GM21723 (cell line): Measurements from ENCODE around the gene STAMBPL1.
"Not testable (repeated sequence)": the region's sequence is repeated elsewhere in the genome, so short reads cannot be mapped to it uniquely, and the experiment has no call there.

Experiments
- ATAC-seq: cut with Tn5 transposase; IDR thresholded peaks from one replicate; pipeline ENCODE4 v1.9.1; 2021; ENCODE audit warnings: mild to moderate bottlenecking, moderate library complexity; ENCODE audit not compliant: unreplicated experiment

STAMBPL1 gene

GRCh38 chr10:88918191-88918905 is 38.3 kb downstream of the STAMBPL1 start:
- ATAC-seq: no peak

GRCh38 chr10:88919041-88919440 is 39.0 kb downstream of the STAMBPL1 start:
- ATAC-seq: no peak

GRCh38 chr10:88920198-88920597 is 40.2 kb downstream of the STAMBPL1 start:
- no peak for ATAC-seq

GRCh38 chr10:88920986-88921593 is 41.0 kb downstream of the STAMBPL1 start:
- no peak for ATAC-seq

GRCh38 chr10:88922041-88922440 is 42.0 kb downstream of the STAMBPL1 start:
- no peak for ATAC-seq

- ATAC-seq: no peak
Measured at GRCh38 chr10:88923520-88923919, 43.5 kb downstream of the STAMBPL1 start.

GRCh38 chr10:88926566-88927415 is 46.7 kb downstream of the STAMBPL1 start:
- ATAC-seq: no peak

- ATAC-seq: no peak
Measured at GRCh38 chr10:88927416-88927690, 47.3 kb downstream of the STAMBPL1 start.

- ATAC-seq: no peak
Measured at GRCh38 chr10:88928254-88928653, 48.2 kb downstream of the STAMBPL1 start.

GRCh38 chr10:88931548-88931947 is 51.5 kb downstream of the STAMBPL1 start:
- ATAC-seq: no peak

- ATAC-seq: not testable (repeated sequence)
Measured at GRCh38 chr10:88932029-88932428, 52.0 kb downstream of the STAMBPL1 start.

- no peak for ATAC-seq
Measured at GRCh38 chr10:88932539-88933256, 52.7 kb downstream of the STAMBPL1 start.

GRCh38 chr10:88933564-88933963 is 53.5 kb downstream of the STAMBPL1 start:
- no peak for ATAC-seq

GRCh38 chr10:88934900-88935672 is 55.0 kb downstream of the STAMBPL1 start:
- peak; percentile 59 for ATAC-seq

- ATAC-seq: no peak
Measured at GRCh38 chr10:88936656-88937055, 56.6 kb downstream of the STAMBPL1 start.

GRCh38 chr10:88938039-88938438 is 58.0 kb downstream of the STAMBPL1 start:
- ATAC-seq: no peak

- no peak for ATAC-seq
Measured at GRCh38 chr10:88938938-88939337, 58.9 kb downstream of the STAMBPL1 start.

GRCh38 chr10:88941026-88941425 is 61.0 kb downstream of the STAMBPL1 start:
- no peak for ATAC-seq

- ATAC-seq: no peak
Measured at GRCh38 chr10:88943778-88944177, 63.7 kb downstream of the STAMBPL1 start.

- ATAC-seq: peak; percentile 68
Measured at GRCh38 chr10:88944813-88945212, 64.8 kb downstream of the STAMBPL1 start.

GRCh38 chr10:88946200-88946599 is 66.2 kb downstream of the STAMBPL1 start:
- ATAC-seq: no peak
